CD14-positive monocyte (primary cell): ENCODE measurements around the gene WSB1. TPM values are rescaled to one million over a fixed set of nuclear protein-coding genes. Genes with fewer than 3 reads are reported as not detected.
A peak's percentile ranks its signal among the peaks of the same experiment; 100 is the strongest.
"Not testable (repeated sequence)": the region's sequence is repeated elsewhere in the genome, so short reads cannot be mapped to it uniquely, and the experiment has no call there.

ENCODE experiments used
- DNase-seq, 3 donors: peaks; one replicate each; pipeline ENCODE4 v3.0.0-alpha.2; 2011 to 2022
- H2AFZ ChIP-seq: 2 replicates; pipeline ENCODE4 v1.6.0; 2012; ENCODE audit warnings: mild to moderate bottlenecking, low read depth, low read length, inconsistent platforms; ENCODE audit not compliant: insufficient read depth, poor library complexity, severe bottlenecking
- H3K27ac ChIP-seq, 2 donors: 1 replicate in 1 of 2; 2 replicates in 1 of 2; pipeline ENCODE4 v1.5.1; 2012 to 2013; ENCODE audit warnings: low read length in 2 of 2, control low read depth in 1 of 2, inconsistent platforms in 1 of 2, low read depth in 1 of 2, mild to moderate bottlenecking in 1 of 2
- H3K27me3 ChIP-seq, 2 donors: one replicate each; pipeline versions ENCODE4 v1.6.0 to v1.6.1; 2011 to 2013; ENCODE audit warnings: low read length in 2 of 2; ENCODE audit not compliant: control insufficient read depth in 2 of 2, insufficient read depth in 2 of 2
- H3K36me3 ChIP-seq, 2 donors: replicated peaks in 1 of 2; 1 replicate in 1 of 2; 2 replicates in 1 of 2; pipeline versions ENCODE4 v1.5.1 to v1.6.1; 2012 to 2013; ENCODE audit warnings: low read length in 2 of 2, control low read depth in 1 of 2, inconsistent platforms in 1 of 2, mild to moderate bottlenecking in 1 of 2; ENCODE audit not compliant: insufficient read depth in 2 of 2, control insufficient read depth in 1 of 2
- H3K4me1 ChIP-seq, 2 donors: 1 replicate in 1 of 2; 2 replicates in 1 of 2; pipeline versions ENCODE4 v1.5.1 to v1.6.1; 2012 to 2013; ENCODE audit warnings: low read length in 2 of 2, control low read depth in 1 of 2, inconsistent platforms in 1 of 2, mild to moderate bottlenecking in 1 of 2, moderate library complexity in 1 of 2; ENCODE audit not compliant: insufficient read depth in 2 of 2, control insufficient read depth in 1 of 2
- H3K4me2 ChIP-seq: replicated peaks from 2 replicates; pipeline ENCODE3; 2012; ENCODE audit warnings: low read length, moderate library complexity, mild to moderate bottlenecking; ENCODE audit not compliant: poor library complexity, severe bottlenecking; ENCODE audit errors: extremely low read depth
- H3K4me3 ChIP-seq, 3 experiments: fragments of 200-600 bp in 1 of 3; sonication (generic) in 1 of 3; replicated peaks in 1 of 3; 1 replicate in 2 of 3; 2 replicates in 1 of 3; pipeline ENCODE4 v1.5.1; 2011 to 2013; ENCODE audit warnings: low read length in 3 of 3, mild to moderate bottlenecking in 3 of 3, control low read depth in 2 of 3, low read depth in 2 of 3, inconsistent platforms in 1 of 3, moderate library complexity in 1 of 3
- H3K79me2 ChIP-seq: 2 replicates; pipeline ENCODE4 v1.6.0; 2012; ENCODE audit warnings: mild to moderate bottlenecking, control low read depth, inconsistent platforms, low read length, moderate library complexity; ENCODE audit not compliant: insufficient read depth
- H3K9ac ChIP-seq: 2 replicates; pipeline ENCODE4 v1.6.0; 2017; ENCODE audit warnings: low read length, mild to moderate bottlenecking; ENCODE audit not compliant: insufficient read depth, poor library complexity, severe bottlenecking
- H3K9me3 ChIP-seq, 2 donors: replicated peaks in 1 of 2; 1 replicate in 1 of 2; 2 replicates in 1 of 2; pipeline versions ENCODE4 v1.5.1 to v1.6.1; 2012 to 2013; ENCODE audit warnings: low read length in 2 of 2, control low read depth in 1 of 2; ENCODE audit not compliant: control insufficient read depth in 1 of 2, insufficient read depth in 1 of 2
- H4K20me1 ChIP-seq: 2 replicates; pipeline ENCODE4 v1.6.0; 2012; ENCODE audit warnings: mild to moderate bottlenecking, low read length, control low read depth, moderate library complexity; ENCODE audit not compliant: insufficient read depth
- H3K27ac Mint-ChIP-seq, 7 donors: one replicate each; pipeline ENCODE4 v1.8.0; 2020; ENCODE audit warnings: mild to moderate bottlenecking in 7 of 7, mixed read lengths in 7 of 7, moderate library complexity in 6 of 7, inconsistent platforms in 2 of 7
- H3K27me3 Mint-ChIP-seq, 3 donors: one replicate each; pipeline ENCODE4 v1.8.0; 2021 to 2022; ENCODE audit warnings: low read depth in 3 of 3, mild to moderate bottlenecking in 3 of 3, mixed read lengths in 3 of 3, moderate library complexity in 3 of 3, inconsistent platforms in 1 of 3
- H3K36me3 Mint-ChIP-seq, 2 donors: one replicate each; pipeline ENCODE4 v1.8.0; 2020; ENCODE audit warnings: mixed read lengths in 2 of 2, inconsistent platforms in 1 of 2, mild to moderate bottlenecking in 1 of 2
- H3K4me1 Mint-ChIP-seq: one replicate; pipeline ENCODE4 v1.8.0; 2020; ENCODE audit warnings: mild to moderate bottlenecking, mixed read lengths
- H3K4me3 Mint-ChIP-seq, 2 donors: one replicate each; pipeline ENCODE4 v1.8.0; 2020; ENCODE audit warnings: mild to moderate bottlenecking in 2 of 2, mixed read lengths in 2 of 2, moderate library complexity in 1 of 2
- H3K9me3 Mint-ChIP-seq, 7 donors: one replicate each; pipeline ENCODE4 v1.8.0; 2020 to 2022; ENCODE audit warnings: mixed read lengths in 7 of 7, mild to moderate bottlenecking in 6 of 7, moderate library complexity in 6 of 7, inconsistent platforms in 2 of 7
- CTCF ChIP-seq: fragments of 200-600 bp; IDR thresholded peaks from one replicate; pipeline ENCODE4 v1.8.0; 2022; ENCODE audit warnings: antibody characterized with exemption, mild to moderate bottlenecking
- WGBS: methylation state at CpG from one replicate; pipeline ENCODE4 v1.1.5; 2013; ENCODE audit warnings: missing lambda C conversion rate; ENCODE audit not compliant: insufficient coverage; 5-methylcytosine and 5-hydroxymethylcytosine counted together
- intact Hi-C, 2 donors: fragments of 100-400 bp; cut with micrococcal nuclease; formaldehyde crosslinking; loops; one replicate each; pipeline versions ENCODE4 v1.15.0 to v1.15.1; 2023
- polyA plus RNA-seq, 3 donors: library from polyadenylated mRNA; depleted of rRNA in 1 of 3; unstranded in 2 of 3; stranded (reverse) in 1 of 3; fragments of 300-500 nt in 2 of 3; fragments of >200 nt in 1 of 3; fragmentation: Illumina TruSeq in 2 of 3; gene quantifications; 1 replicate in 2 of 3; 2 replicates in 1 of 3; pipeline ENCODE4 v1.2.3, GENCODE V29; 2012 to 2021

The WSB1 gene
- polyA plus RNA-seq, 3 donors, result 220 to 368 (median 296) TPM

- no peaks in the 10 kb centered on the region for H3K9me3 ChIP-seq
- no peaks in the 10 kb centered on the region for H3K9me3 Mint-ChIP-seq
These were observed 17.2 kb upstream of the WSB1 start for GRCh38 chr17:27276653-27277156.

DNA sequence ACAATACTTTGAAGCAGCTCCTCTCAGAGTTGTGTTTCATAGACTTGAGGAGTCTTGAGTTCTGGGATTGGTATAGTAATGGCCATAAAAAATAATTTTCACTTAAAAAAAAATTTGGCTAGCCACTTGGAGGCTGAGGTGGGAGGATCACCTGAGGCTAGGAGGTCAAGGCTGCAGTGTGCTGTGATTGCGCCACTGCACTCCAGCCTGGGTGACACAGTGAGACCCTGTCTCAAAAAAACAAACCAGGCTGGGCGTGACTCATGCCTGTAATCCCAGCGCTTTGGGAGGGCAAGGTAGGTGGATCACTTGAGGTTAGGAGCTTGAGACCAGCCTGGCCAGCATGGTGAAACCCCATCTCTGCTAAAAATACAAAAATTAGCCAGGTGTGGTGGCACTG is 14.8 kb upstream of the WSB1 start:
- Histone ChIP-seq H3K4me1 (peaks cover 58 to 60% of the 10 kb centered on the region in 2 donors), H3K27ac (peak overlapping the region in 1 of 2 donors; percentile 10)
- H3K4me3 ChIP-seq, H3K9me3 Mint-ChIP-seq, intact Hi-C loops, H3K4me3 Mint-ChIP-seq, H4K20me1 ChIP-seq, H3K36me3 ChIP-seq, H2AFZ ChIP-seq, H3K27me3 Mint-ChIP-seq, H3K4me2 ChIP-seq, H3K36me3 Mint-ChIP-seq, H3K9me3 ChIP-seq, H3K27me3 ChIP-seq, H3K79me2 ChIP-seq, H3K9ac ChIP-seq: not testable (repeated sequence)
- Mint-ChIP-seq H3K27ac (peak overlapping the region in 3 of 7 donors; percentile 12 to 36 (median 12)), H3K4me1 (peaks cover 64% of the 10 kb centered on the region)
- DNase-seq, result peak in 1 of 3 donors; percentile 36
- WGBS, result 100% methylated on average over 3 of the region's 3 CpGs

More at GRCh38 chr17:27276653-27277156, 17.2 kb upstream of the WSB1 start:
- Mint-ChIP-seq H3K27ac (peak overlapping the region in 1 of 7 donors; percentile 30), H3K4me1 (peaks cover 41% of the 10 kb centered on the region), H3K36me3 (no peaks in the 10 kb centered on the region), H3K4me3 (no peak overlapping the region), H3K27me3 (peaks cover 0 to 3% (median 0%) of the 10 kb centered on the region in 3 donors)
- H3K27ac ChIP-seq, result peak overlapping the region in 1 of 2 donors; percentile 24
- peak in 1 of 3 donors; percentile 16 for DNase-seq
- H3K79me2 ChIP-seq, result peaks cover 5% of the 10 kb centered on the region
- intact Hi-C loops, result no loop called here
- H3K27me3 ChIP-seq, result no peaks in the 10 kb centered on the region
- no peak overlapping the region for H3K4me2 ChIP-seq
- no peak overlapping the region for H3K9ac ChIP-seq
- 55% methylated on average over 6 of the region's 14 CpGs for WGBS
- H2AFZ ChIP-seq, result peak overlapping the region; percentile 55
- H3K4me1 ChIP-seq, result peaks cover 36% of the 10 kb centered on the region in 2 donors
- no peaks in the 10 kb centered on the region for H4K20me1 ChIP-seq
- H3K4me3 ChIP-seq, result no peak overlapping the region
- no peak for TF ChIP-seq CTCF
- no peaks in the 10 kb centered on the region for H3K36me3 ChIP-seq
